IMR-90 (cell line): ENCODE results near the gene IGDCC3. TPM values are rescaled to one million over a fixed set of nuclear protein-coding genes. Genes with fewer than 3 reads are reported as not detected.

Experiments
- ATAC-seq: fragments of 200-7000 bp; cut with Tn5 transposase; 2 replicates; pipeline ENCODE4 v1.9.1; 2020; ENCODE audit warnings: low read depth, mild to moderate bottlenecking, moderate library complexity
- BruUV-seq: library from RNA; stranded (reverse); fragments of 400-500 nt; replicated peaks from 2 replicates; lab custom pipeline; 2021; lab: Mats Ljungman, UMichigan
- CTCF ChIA-PET: fragments of 300-600 bp; formaldehyde crosslinking; extraction: SDS; loops from one replicate; lab custom pipeline; 2021; ENCODE audit warnings: antibody characterized with exemption; lab: Yijun Ruan, JAX
- POLR2A ChIA-PET: fragments of 300-600 bp; sonication (Branson Sonifier 250); formaldehyde crosslinking; loops from one replicate; lab custom pipeline; 2022; ENCODE audit warnings: antibody characterized with exemption; ENCODE audit not compliant: unreplicated experiment; lab: Charles Lee
- DNase-seq: peaks from one replicate; pipeline ENCODE4 v3.0.0; 2013
- H2AFZ ChIP-seq: replicated peaks from 2 replicates; pipeline ENCODE3; 2013; ENCODE audit warnings: low read length, mild to moderate bottlenecking; ENCODE audit not compliant: poor library complexity
- H2AK5ac ChIP-seq: 2 replicates; pipeline ENCODE4 v1.6.1; 2013; ENCODE audit warnings: low read depth, low read length, inconsistent platforms
- H2AK9ac ChIP-seq: replicated peaks from 2 replicates; pipeline ENCODE3; 2013; ENCODE audit warnings: mild to moderate bottlenecking, low read depth, low read length, moderate library complexity; ENCODE audit not compliant: poor library complexity
- H2BK120ac ChIP-seq: 2 replicates; pipeline ENCODE4 v1.6.1; 2013; ENCODE audit warnings: low read depth, low read length, inconsistent platforms
- H2BK15ac ChIP-seq: 3 replicates; pipeline ENCODE4 v1.6.1; 2013; ENCODE audit warnings: low read depth, low read length, inconsistent platforms
- H2BK20ac ChIP-seq: 2 replicates; pipeline ENCODE4 v1.6.1; 2013; ENCODE audit warnings: low read depth, mild to moderate bottlenecking, inconsistent platforms, low read length, moderate library complexity
- H2BK5ac ChIP-seq: 2 replicates; pipeline ENCODE4 v1.6.1; 2013; ENCODE audit warnings: mild to moderate bottlenecking, low read depth, low read length, inconsistent platforms; ENCODE audit not compliant: poor library complexity, severe bottlenecking
- H3K14ac ChIP-seq: replicated peaks from 2 replicates; pipeline ENCODE4 v1.6.1; 2013; ENCODE audit warnings: low read depth, low read length, inconsistent platforms
- H3K18ac ChIP-seq: 2 replicates; pipeline ENCODE4 v1.6.1; 2013; ENCODE audit warnings: low read depth, low read length, control low read depth
- H3K23ac ChIP-seq: 2 replicates; pipeline ENCODE4 v1.6.1; 2013; ENCODE audit warnings: low read depth, low read length, inconsistent platforms
- H3K27ac ChIP-seq: 2 replicates; pipeline ENCODE4 v1.5.1; 2013; ENCODE audit warnings: mild to moderate bottlenecking, control low read depth, low read length; ENCODE audit not compliant: insufficient read depth
- H3K27me3 ChIP-seq: 2 replicates; pipeline ENCODE4 v1.6.1; 2013; ENCODE audit warnings: low read length; ENCODE audit not compliant: control insufficient read depth, insufficient read depth
- H3K36me3 ChIP-seq: 2 replicates; pipeline ENCODE4 v1.6.1; 2013; ENCODE audit warnings: low read length, mixed read lengths; ENCODE audit not compliant: control insufficient read depth, insufficient read depth
- H3K4ac ChIP-seq: 2 replicates; pipeline ENCODE4 v1.6.1; 2013; ENCODE audit warnings: low read depth, low read length, inconsistent platforms
- H3K4me1 ChIP-seq: 2 replicates; pipeline ENCODE4 v1.6.1; 2013; ENCODE audit warnings: low read length, mixed read lengths; ENCODE audit not compliant: control insufficient read depth, insufficient read depth
- H3K4me2 ChIP-seq: 2 replicates; pipeline ENCODE4 v1.6.1; 2013; ENCODE audit warnings: low read depth, mild to moderate bottlenecking, control low read depth, low read length, moderate library complexity
- H3K4me3 ChIP-seq: 2 replicates; pipeline ENCODE4 v1.5.1; 2013; ENCODE audit warnings: low read depth, mild to moderate bottlenecking, control low read depth, low read length, moderate library complexity; ENCODE audit not compliant: insufficient read depth
- H3K56ac ChIP-seq: 2 replicates; pipeline ENCODE4 v1.6.1; 2013; ENCODE audit warnings: low read length, inconsistent platforms; ENCODE audit not compliant: insufficient read depth; ENCODE audit errors: extremely low read depth
- H3K79me1 ChIP-seq, 2 experiments: 2 replicates each; pipeline ENCODE4 v1.6.1; 2013; ENCODE audit warnings: low read length in 2 of 2, inconsistent platforms in 1 of 2, low read depth in 1 of 2
- H3K9ac ChIP-seq: 2 replicates; pipeline ENCODE4 v1.6.1; 2013; ENCODE audit warnings: low read depth, low read length, control low read depth
- H3K9me1 ChIP-seq: 2 replicates; pipeline ENCODE4 v1.6.1; 2013; ENCODE audit warnings: low read length, inconsistent platforms; ENCODE audit not compliant: insufficient read depth
- H3K9me3 ChIP-seq: 2 replicates; pipeline ENCODE4 v1.6.1; 2013; ENCODE audit warnings: low read length; ENCODE audit not compliant: control insufficient read depth, insufficient read depth
- H4K20me1 ChIP-seq: 2 replicates; pipeline ENCODE4 v1.6.1; 2013; ENCODE audit warnings: low read length, inconsistent platforms; ENCODE audit not compliant: insufficient read depth
- H4K5ac ChIP-seq: 2 replicates; pipeline ENCODE4 v1.6.1; 2013; ENCODE audit warnings: mild to moderate bottlenecking, low read depth, low read length, control low read depth
- H4K8ac ChIP-seq, 2 experiments: 2 replicates each; pipeline ENCODE4 v1.6.1; 2013; ENCODE audit warnings: low read depth in 2 of 2, low read length in 2 of 2, control low read depth in 1 of 2, inconsistent platforms in 1 of 2
- H4K91ac ChIP-seq: 2 replicates; pipeline ENCODE4 v1.6.1; 2013; ENCODE audit warnings: low read depth, low read length, inconsistent platforms; ENCODE audit not compliant: insufficient read depth
- BHLHE40 ChIP-seq: fragments of 150-350 bp; IDR thresholded peaks from 2 replicates; pipeline ENCODE4 v1.6.1; 2016; ENCODE audit warnings: mild to moderate bottlenecking, low read depth, low read length
- CEBPB ChIP-seq: IDR thresholded peaks from 2 replicates; pipeline ENCODE4 v1.6.1; 2012; ENCODE audit warnings: low read depth, low read length, improper control_type of control experiment
- CHD1 ChIP-seq: IDR thresholded peaks from 2 replicates; pipeline ENCODE4 v1.6.1; 2012; ENCODE audit warnings: low read depth, low read length, improper control_type of control experiment
- CTCF ChIP-seq: conservative IDR thresholded peaks from 2 replicates; pipeline ENCODE4 v1.5.1; 2012; ENCODE audit warnings: mild to moderate bottlenecking, low read depth, low read length, improper control_type of control experiment
- FOS ChIP-seq: fragments of 150-350 bp; IDR thresholded peaks from 2 replicates; pipeline ENCODE4 v1.6.1; 2016; ENCODE audit warnings: low read depth, low read length
- MAFK ChIP-seq: IDR thresholded peaks from 2 replicates; pipeline ENCODE4 v1.6.1; 2012; ENCODE audit warnings: low read depth, low read length, improper control_type of control experiment
- MAZ ChIP-seq: IDR thresholded peaks from 2 replicates; pipeline ENCODE4 v1.6.1; 2012; ENCODE audit warnings: low read depth, mild to moderate bottlenecking, low read length, improper control_type of control experiment, moderate library complexity, borderline replicate concordance
- MXI1 ChIP-seq: IDR thresholded peaks from 2 replicates; pipeline ENCODE4 v1.6.1; 2012; ENCODE audit warnings: low read depth, mild to moderate bottlenecking, low read length, moderate library complexity, borderline replicate concordance
- NFE2L2 ChIP-seq: fragments of 150-350 bp; IDR thresholded peaks from 2 replicates; pipeline ENCODE4 v1.6.1; 2016; ENCODE audit warnings: low read depth, mild to moderate bottlenecking, low read length
- POLR2A ChIP-seq: IDR thresholded peaks from 2 replicates; pipeline ENCODE4 v1.6.1; 2012; ENCODE audit warnings: mild to moderate bottlenecking, low read depth, low read length
- RAD21 ChIP-seq: IDR thresholded peaks from 2 replicates; pipeline ENCODE4 v1.6.1; 2012; ENCODE audit warnings: low read length, improper control_type of control experiment
- RCOR1 ChIP-seq: IDR thresholded peaks from 2 replicates; pipeline ENCODE4 v1.6.1; 2012; ENCODE audit warnings: mild to moderate bottlenecking, low read length, improper control_type of control experiment; ENCODE audit not compliant: insufficient replicate concordance
- RFX5 ChIP-seq: IDR thresholded peaks from 2 replicates; pipeline ENCODE4 v1.8.0; 2012; ENCODE audit warnings: low read depth, mild to moderate bottlenecking, low read length, moderate library complexity
- SMC3 ChIP-seq: fragments of 150-350 bp; IDR thresholded peaks from 2 replicates; pipeline ENCODE4 v1.6.1; 2016; ENCODE audit warnings: low read depth, mild to moderate bottlenecking, antibody characterized with exemption, low read length, moderate library complexity
- USF2 ChIP-seq: fragments of 150-350 bp; IDR thresholded peaks from 2 replicates; pipeline ENCODE4 v1.6.1; 2017; ENCODE audit warnings: mild to moderate bottlenecking, antibody characterized with exemption, low read length, low read depth
- WGBS, 2 experiments: methylation state at CpG; one replicate each; pipeline versions ENCODE4 v1.1.5 to v1.1.7; 2013; ENCODE audit warnings: missing lambda C conversion rate in 2 of 2; ENCODE audit not compliant: insufficient read length in 1 of 2; ENCODE audit errors: extremely low coverage in 2 of 2; 5-methylcytosine and 5-hydroxymethylcytosine counted together
- dilution Hi-C: fragments of 300-500 bp; cut with HindIII; formaldehyde crosslinking; loops from one replicate; pipeline ENCODE4 v1.14.3; 2018; ENCODE audit warnings: low sequenced_read_pairs; ENCODE audit not compliant: unreplicated experiment
- in situ Hi-C: fragments of 300-500 bp; cut with MboI; formaldehyde crosslinking; loops from 3 replicates; pipeline ENCODE4 v1.14.3; 2019; ENCODE audit warnings: low sequenced_read_pairs, inconsistent platforms, mixed read lengths
- intact Hi-C: fragments of 100-400 bp; cut with micrococcal nuclease; formaldehyde crosslinking; loops from 2 replicates; pipeline ENCODE4 v1.10.0; 2022
- polyA plus RNA-seq, 3 experiments: library from polyadenylated mRNA; depleted of rRNA; stranded (reverse); fragments of >200 nt; gene quantifications; 2 replicates each; pipeline ENCODE4 v1.2.3, GENCODE V29; 2012; ENCODE audit warnings: low replicate concordance in 1 of 3
- total RNA-seq: library from RNA; depleted of rRNA; stranded (reverse); fragments of >200 nt; gene quantifications from 2 replicates; pipeline ENCODE4 v1.2.3, GENCODE V29; 2012
- TF ChIP-seq, protein P1 (sequence below): fragments of 150-350 bp; IDR thresholded peaks from 2 replicates; pipeline ENCODE4 v1.6.1; 2016; ENCODE audit warnings: low read depth, mild to moderate bottlenecking, low read length, moderate library complexity, borderline replicate concordance

Gene IGDCC3
- total and polyA plus RNA-seq, 2 of the 4 experiments (the other 2 are of a cell fraction), result 0.18 to 0.19 TPM

GRCh38 chr15:65338366-65338765, 39.4 kb downstream of the IGDCC3 start:
- POLR2A ChIA-PET, result interaction anchor here (0.7 kb wide), 1 partner anchor 269 kb away, joined by 3 read pairs; no protein-coding TSS in a partner anchor
- no peak overlapping the region for H3K14ac ChIP-seq
- H4K5ac ChIP-seq, result no peak overlapping the region
- TF ChIP-seq BHLHE40, result no peak
- TF ChIP-seq POLR2A, result no peak
- TF ChIP-seq CTCF, result no peak
- TF ChIP-seq FOS, result no peak
- no peak for TF ChIP-seq MXI1
- no peak for TF ChIP-seq RFX5
- TF ChIP-seq, protein P1, sequence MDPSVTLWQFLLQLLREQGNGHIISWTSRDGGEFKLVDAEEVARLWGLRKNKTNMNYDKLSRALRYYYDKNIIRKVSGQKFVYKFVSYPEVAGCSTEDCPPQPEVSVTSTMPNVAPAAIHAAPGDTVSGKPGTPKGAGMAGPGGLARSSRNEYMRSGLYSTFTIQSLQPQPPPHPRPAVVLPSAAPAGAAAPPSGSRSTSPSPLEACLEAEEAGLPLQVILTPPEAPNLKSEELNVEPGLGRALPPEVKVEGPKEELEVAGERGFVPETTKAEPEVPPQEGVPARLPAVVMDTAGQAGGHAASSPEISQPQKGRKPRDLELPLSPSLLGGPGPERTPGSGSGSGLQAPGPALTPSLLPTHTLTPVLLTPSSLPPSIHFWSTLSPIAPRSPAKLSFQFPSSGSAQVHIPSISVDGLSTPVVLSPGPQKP, result no peak
- TF ChIP-seq MAZ, result no peak
- no peak for TF ChIP-seq RAD21
- TF ChIP-seq CHD1, result no peak
- no peak for TF ChIP-seq NFE2L2
- no peak for TF ChIP-seq USF2
- TF ChIP-seq RCOR1, result no peak
- TF ChIP-seq MAFK, result no peak
- TF ChIP-seq CEBPB, result no peak
- TF ChIP-seq SMC3, result no peak
- H3K23ac ChIP-seq, result no peak overlapping the region
- CTCF ChIA-PET, result interaction anchor here (0.7 kb wide), 1 partner anchor 19 kb away, joined by 4 read pairs; no protein-coding TSS in a partner anchor
- peaks cover 69% of the 10 kb centered on the region for H3K27me3 ChIP-seq
- no peaks in the 10 kb centered on the region for H3K9me3 ChIP-seq
- no peak overlapping the region for H3K4me3 ChIP-seq
- dilution Hi-C loops (no loop called here), intact Hi-C loops (no loop called here), in situ Hi-C loops (no loop called here)
- no peaks in the 10 kb centered on the region for H3K79me1 ChIP-seq
- no peak overlapping the region for H3K4ac ChIP-seq
- no peaks in the 10 kb centered on the region for H3K36me3 ChIP-seq
- no peaks in the 10 kb centered on the region for H3K4me1 ChIP-seq
- whole genome bisulfite sequencing, 2 experiments, result no CpG with 5 or more reads among the region's 3 CpGs
- no peaks in the 10 kb centered on the region for H4K20me1 ChIP-seq
- H4K91ac ChIP-seq, result no peak overlapping the region
- ATAC-seq, result no peak
- no peak overlapping the region for H2BK15ac ChIP-seq
- DNase-seq, result no peak
- no peak overlapping the region for H2AK5ac ChIP-seq
- no peak overlapping the region for H2AFZ ChIP-seq
- no peak overlapping the region for H2BK5ac ChIP-seq
- H2AK9ac ChIP-seq, result no peak overlapping the region
- H3K18ac ChIP-seq, result no peak overlapping the region
- H2BK120ac ChIP-seq, result no peak overlapping the region
- no peak overlapping the region for H3K56ac ChIP-seq
- no TSS peak for BruUV-seq
- no peak overlapping the region for H4K8ac ChIP-seq
- H3K4me2 ChIP-seq, result no peak overlapping the region
- H2BK20ac ChIP-seq, result no peak overlapping the region
- no peak overlapping the region for H3K9ac ChIP-seq
- H3K9me1 ChIP-seq, result no peaks in the 10 kb centered on the region; the same call in 1 of the 2 replicates
- no peak overlapping the region for H3K27ac ChIP-seq
